Hepatocyte (in vitro differentiated cells): Measurements from ENCODE around the gene ST3GAL2. TPM values are rescaled to one million over a fixed set of nuclear protein-coding genes. Genes with fewer than 3 reads are reported as not detected.

Experiments used
- DNase-seq: peaks from one replicate; pipeline ENCODE4 v3.0.0-alpha.2; 2016; ENCODE audit warnings: low spot score
- H2AFZ ChIP-seq: fragments of 200-600 bp; sonication (generic); 2 replicates; pipeline ENCODE4 v1.6.0; 2016; ENCODE audit warnings: antibody characterized with exemption, mild to moderate bottlenecking
- H3K27ac ChIP-seq: fragments of 200-600 bp; sonication (generic); 2 replicates; pipeline ENCODE4 v1.5.1; 2016; ENCODE audit warnings: mild to moderate bottlenecking
- H3K27me3 ChIP-seq: fragments of 200-600 bp; sonication (generic); 2 replicates; pipeline ENCODE4 v1.6.1; 2016
- H3K36me3 ChIP-seq: fragments of 200-600 bp; sonication (generic); replicated peaks from 2 replicates; pipeline ENCODE4 v1.5.1; 2016; ENCODE audit warnings: low read depth; ENCODE audit not compliant: insufficient read depth
- H3K4me1 ChIP-seq: fragments of 200-600 bp; sonication (generic); 2 replicates; pipeline ENCODE4 v1.5.1; 2016; ENCODE audit warnings: mild to moderate bottlenecking, moderate library complexity; ENCODE audit not compliant: insufficient read depth
- H3K4me2 ChIP-seq: fragments of 200-600 bp; sonication (generic); 2 replicates; pipeline ENCODE4 v1.6.0; 2016
- H3K4me3 ChIP-seq: fragments of 200-600 bp; sonication (generic); 2 replicates; pipeline ENCODE4 v1.5.1; 2016; ENCODE audit warnings: mild to moderate bottlenecking
- H3K79me2 ChIP-seq: fragments of 200-600 bp; sonication (generic); 2 replicates; pipeline ENCODE4 v1.6.0; 2017; ENCODE audit warnings: mild to moderate bottlenecking
- H3K9me2 ChIP-seq: fragments of 200-600 bp; sonication (generic); replicated peaks from 2 replicates; pipeline ENCODE4 v1.6.0; 2017; ENCODE audit warnings: mild to moderate bottlenecking; ENCODE audit not compliant: insufficient read depth
- H3K9me3 ChIP-seq: fragments of 200-600 bp; sonication (generic); 2 replicates; pipeline ENCODE4 v1.5.1; 2016; ENCODE audit warnings: low read depth, mild to moderate bottlenecking
- H4K20me1 ChIP-seq: fragments of 200-600 bp; sonication (generic); 2 replicates; pipeline ENCODE4 v1.6.0; 2016; ENCODE audit warnings: mild to moderate bottlenecking; ENCODE audit not compliant: insufficient read depth, poor library complexity, severe bottlenecking
- EZH2 ChIP-seq: fragments of 200-600 bp; sonication (generic); IDR thresholded peaks from 2 replicates; pipeline ENCODE4 v1.6.1; 2016; ENCODE audit warnings: antibody characterized with exemption, mild to moderate bottlenecking, borderline replicate concordance
- EZH2phosphoT487 ChIP-seq: fragments of 200-600 bp; sonication (generic); IDR thresholded peaks from one replicate; pipeline ENCODE4 v1.6.1; 2018; ENCODE audit warnings: antibody characterized with exemption, mild to moderate bottlenecking, low read depth, moderate library complexity; ENCODE audit not compliant: unreplicated experiment, severe bottlenecking
- WGBS: methylation state at CpG from one replicate; pipeline ENCODE4 v1.1.6; 2016; ENCODE audit warnings: low lambda C conversion rate; ENCODE audit errors: missing lambda C conversion rate; 5-methylcytosine and 5-hydroxymethylcytosine counted together
- polyA plus RNA-seq: library from polyadenylated mRNA; unstranded; fragments of >200 nt; fragmentation: Nextera tagmentation; extraction: Ambion mirVana; gene quantifications from 2 replicates; pipeline ENCODE4 v1.2.1, GENCODE V29; 2016
- total RNA-seq: library from RNA; depleted of rRNA; stranded (reverse); fragments of >200 nt; gene quantifications from 2 replicates; pipeline ENCODE4 v1.2.3, GENCODE V29; 2014
- TF ChIP-seq, protein P1 (sequence below): fragments of 200-600 bp; sonication (generic); IDR thresholded peaks from 2 replicates; pipeline ENCODE4 v1.5.1; 2016; ENCODE audit warnings: antibody characterized with exemption, mild to moderate bottlenecking; ENCODE audit not compliant: poor library complexity

The ST3GAL2 gene
- total and polyA plus RNA-seq, 2 experiments from 2014 or later, result 25.6 to 29.2 TPM

DNA sequence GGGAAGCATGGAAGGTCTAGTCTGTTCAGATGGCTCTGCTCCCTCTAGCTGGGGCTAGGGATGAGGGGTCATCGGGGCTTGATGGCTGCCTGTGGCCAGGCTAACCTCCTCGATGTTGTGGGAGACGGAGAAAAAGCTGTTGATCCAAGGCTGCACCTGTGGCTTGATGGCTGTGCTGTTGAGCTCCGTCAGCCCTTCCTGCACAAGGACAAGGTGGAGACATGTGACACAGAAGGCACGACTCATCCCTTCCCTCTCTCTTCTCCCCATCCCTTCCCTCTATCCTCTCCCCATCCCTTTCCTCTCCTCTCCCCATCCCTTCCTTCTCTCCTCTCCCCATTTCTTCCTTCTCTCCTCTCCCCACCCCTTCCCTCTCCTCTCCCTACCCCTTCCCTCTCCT, 43.7 kb upstream of the ST3GAL2 start:
- Histone ChIP-seq H3K27me3 (no peaks in the 10 kb centered on the region), H3K27ac (no peak overlapping the region), H2AFZ (no peak overlapping the region), H3K4me3 (no peak overlapping the region), H4K20me1 (no peaks in the 10 kb centered on the region), H3K4me2 (no peak overlapping the region), H3K79me2 (no peaks in the 10 kb centered on the region), H3K36me3 (no peaks in the 10 kb centered on the region), H3K9me3 (no peaks in the 10 kb centered on the region), H3K4me1 (no peaks in the 10 kb centered on the region), H3K9me2 (no peaks in the 10 kb centered on the region)
- no peak for DNase-seq
- WGBS, result 96% methylated on average over 4 of the region's 5 CpGs
- TF ChIP-seq EZH2phosphoT487, result no peak
- TF ChIP-seq EZH2, result no peak
- TF ChIP-seq, protein P1, sequence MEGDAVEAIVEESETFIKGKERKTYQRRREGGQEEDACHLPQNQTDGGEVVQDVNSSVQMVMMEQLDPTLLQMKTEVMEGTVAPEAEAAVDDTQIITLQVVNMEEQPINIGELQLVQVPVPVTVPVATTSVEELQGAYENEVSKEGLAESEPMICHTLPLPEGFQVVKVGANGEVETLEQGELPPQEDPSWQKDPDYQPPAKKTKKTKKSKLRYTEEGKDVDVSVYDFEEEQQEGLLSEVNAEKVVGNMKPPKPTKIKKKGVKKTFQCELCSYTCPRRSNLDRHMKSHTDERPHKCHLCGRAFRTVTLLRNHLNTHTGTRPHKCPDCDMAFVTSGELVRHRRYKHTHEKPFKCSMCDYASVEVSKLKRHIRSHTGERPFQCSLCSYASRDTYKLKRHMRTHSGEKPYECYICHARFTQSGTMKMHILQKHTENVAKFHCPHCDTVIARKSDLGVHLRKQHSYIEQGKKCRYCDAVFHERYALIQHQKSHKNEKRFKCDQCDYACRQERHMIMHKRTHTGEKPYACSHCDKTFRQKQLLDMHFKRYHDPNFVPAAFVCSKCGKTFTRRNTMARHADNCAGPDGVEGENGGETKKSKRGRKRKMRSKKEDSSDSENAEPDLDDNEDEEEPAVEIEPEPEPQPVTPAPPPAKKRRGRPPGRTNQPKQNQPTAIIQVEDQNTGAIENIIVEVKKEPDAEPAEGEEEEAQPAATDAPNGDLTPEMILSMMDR, result no peak

- Histone ChIP-seq H2AFZ (no peak overlapping the region), H3K4me2 (no peak overlapping the region), H3K4me3 (no peak overlapping the region), H3K9me2 (no peaks in the 10 kb centered on the region), H3K4me1 (no peaks in the 10 kb centered on the region), H4K20me1 (no peaks in the 10 kb centered on the region), H3K79me2 (no peaks in the 10 kb centered on the region), H3K9me3 (no peaks in the 10 kb centered on the region), H3K36me3 (no peaks in the 10 kb centered on the region), H3K27ac (no peak overlapping the region), H3K27me3 (no peaks in the 10 kb centered on the region)
- 94% methylated on average over 7 of the region's 7 CpGs for WGBS
- no peak for DNase-seq
- no peak for TF ChIP-seq EZH2
- TF ChIP-seq, protein P1, result no peak
- TF ChIP-seq EZH2phosphoT487, result no peak
These were observed 43.1 kb upstream of the ST3GAL2 start for GRCh38 chr16:70481929-70482536.

DNA sequence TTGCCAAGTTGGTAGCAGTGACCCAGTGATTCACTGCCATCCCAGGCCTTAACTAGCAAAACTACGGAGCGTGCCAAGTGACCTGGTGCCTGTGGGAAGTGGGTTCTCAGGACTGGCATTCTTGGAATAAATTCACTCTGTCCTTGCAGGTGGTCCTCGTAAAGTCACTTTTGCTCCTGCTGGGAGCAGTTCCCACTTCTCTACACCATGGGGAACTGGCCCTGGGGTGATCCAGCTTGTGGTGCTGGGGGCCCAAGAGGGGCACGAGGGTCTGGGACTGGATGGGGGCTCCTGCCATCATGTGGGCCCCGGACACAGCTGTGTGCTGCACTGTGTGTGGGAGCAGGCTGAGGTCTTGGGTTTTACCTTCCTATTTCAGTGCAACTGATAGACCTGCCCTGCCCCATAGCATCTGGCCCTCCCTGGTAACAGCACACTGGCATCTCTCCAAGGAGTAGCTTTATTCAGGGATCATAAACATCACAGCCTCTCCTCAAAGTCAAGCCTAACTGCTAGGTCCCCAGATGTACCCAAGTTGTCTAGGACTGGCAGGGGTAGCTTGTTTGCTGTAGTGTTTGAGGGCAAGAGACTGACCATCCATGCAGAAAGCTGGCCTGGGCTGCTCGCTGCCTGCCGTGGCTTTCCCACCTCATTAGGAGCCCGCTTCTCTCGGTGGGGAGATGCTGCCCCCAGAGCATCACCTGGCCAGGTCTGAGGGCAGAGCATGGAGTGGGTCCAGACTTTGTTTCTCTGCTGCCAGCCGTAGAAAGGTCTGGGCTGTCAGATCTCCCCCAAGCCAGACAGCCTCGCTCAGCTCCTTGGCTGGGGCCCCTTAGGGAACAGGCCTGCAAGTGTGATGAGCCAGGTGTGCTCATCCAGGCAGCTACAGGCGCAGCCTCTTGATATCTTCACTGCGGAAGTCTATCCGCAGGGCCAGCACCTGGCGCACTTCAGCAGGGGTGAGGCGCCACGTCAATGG, 41.5 kb upstream of the ST3GAL2 start:
- Histone ChIP-seq H3K4me2 (no peak overlapping the region), H3K79me2 (no peaks in the 10 kb centered on the region), H2AFZ (no peak overlapping the region), H3K9me3 (no peaks in the 10 kb centered on the region), H3K27me3 (no peaks in the 10 kb centered on the region), H3K4me1 (peaks cover 3% of the 10 kb centered on the region), H3K9me2 (no peaks in the 10 kb centered on the region), H3K36me3 (no peaks in the 10 kb centered on the region), H3K27ac (no peak overlapping the region), H3K4me3 (no peak overlapping the region), H4K20me1 (no peaks in the 10 kb centered on the region)
- TF ChIP-seq EZH2, result no peak
- TF ChIP-seq, protein P1, result no peak
- no peak for TF ChIP-seq EZH2phosphoT487
- 95% methylated on average over 17 of the region's 17 CpGs for WGBS
- no peak for DNase-seq
